ENCODE results near the gene MOB2. TPM values are rescaled to one million over a fixed set of nuclear protein-coding genes. Genes with fewer than 3 reads are reported as not detected.

Gene MOB2
- total and polyA plus RNA-seq, 11 donors = 27.4 to 61.1 (median 44.7) TPM

GRCh38 chr11:1499261-1499890 is 12.8 kb upstream of the MOB2 start:
- peaks cover 0 to 6% (median 0%) of the 10 kb centered on the region in 9 donors for H3K36me3 ChIP-seq
- H3K4me1 ChIP-seq = peaks cover 21 to 66% (median 39%) of the 10 kb centered on the region in 12 donors
- H3K9me3 ChIP-seq = peaks cover 0 to 5% (median 0%) of the 10 kb centered on the region in 12 donors
- 88 to 98% (median 91%) methylated on average over 14 to 28 of the region's 28 CpGs for WGBS, 4 donors
- no peak for ATAC-seq
- DNase-seq = peak in 2 of 5 donors; percentile 18 to 49
- no peak for TF ChIP-seq POLR2A (IDR thresholded peaks at IDR 0.05)
- TF ChIP-seq CTCF (IDR thresholded peaks at IDR 0.05) = no peak
- intact Hi-C loops (cut with DNase I) = no loop called here
- H3K27me3 ChIP-seq = no peaks in the 10 kb centered on the region
- no peak overlapping the region for H3K4me3 ChIP-seq
- H3K27ac ChIP-seq = no peak overlapping the region

GRCh38 chr11:1498262-1498661 is 11.7 kb upstream of the MOB2 start:
- DNase-seq (no peak), ATAC-seq (no peak)
- TF ChIP-seq CTCF (IDR thresholded peaks at IDR 0.05) (no peak), POLR2A (IDR thresholded peaks at IDR 0.05) (no peak)

GRCh38 chr11:1497600-1497999 is 11.0 kb upstream of the MOB2 start:
- TF ChIP-seq CTCF (IDR thresholded peaks at IDR 0.05) = no peak
- no peak for TF ChIP-seq POLR2A (IDR thresholded peaks at IDR 0.05)
- Histone ChIP-seq H3K4me3 (no peak overlapping the region), H3K27me3 (no peaks in the 10 kb centered on the region), H3K27ac (peak overlapping the region in 2 of 12 donors; percentile 24 to 44), H3K36me3 (peaks cover 0 to 6% (median 0%) of the 10 kb centered on the region in 9 donors), H3K4me1 (peaks cover 6 to 56% (median 29%) of the 10 kb centered on the region in 12 donors), H3K9me3 (peaks cover 0 to 5% (median 0%) of the 10 kb centered on the region in 12 donors)
- DNase-seq (peak in 2 of 5 donors; percentile 22 to 26), ATAC-seq (no peak)
- intact Hi-C loops (cut with DNase I) = no loop called here
- WGBS, 4 donors = 67 to 78% (median 69%) methylated on average over 5 of the region's 5 CpGs

More at GRCh38 chr11:1498262-1498661, 11.7 kb upstream of the MOB2 start:
- Histone ChIP-seq H3K4me3 (no peak overlapping the region), H3K4me1 (peaks cover 13 to 56% (median 34%) of the 10 kb centered on the region in 12 donors), H3K9me3 (peaks cover 0 to 5% (median 0%) of the 10 kb centered on the region in 12 donors), H3K36me3 (peaks cover 0 to 6% (median 0%) of the 10 kb centered on the region in 9 donors), H3K27ac (no peak overlapping the region), H3K27me3 (no peaks in the 10 kb centered on the region)
- 92 to 95% (median 93%) methylated on average over 13 of the region's 13 CpGs for WGBS, 4 donors
- intact Hi-C loops (cut with DNase I) = no loop called here

- Histone ChIP-seq H3K27me3 (no peaks in the 10 kb centered on the region), H3K4me3 (no peak overlapping the region), H3K27ac (peak overlapping the region in 1 of 12 donors; percentile 24), H3K9me3 (peaks cover 0 to 5% (median 0%) of the 10 kb centered on the region in 12 donors), H3K36me3 (peaks cover 0 to 6% (median 0%) of the 10 kb centered on the region in 9 donors), H3K4me1 (peaks cover 0 to 52% (median 22%) of the 10 kb centered on the region in 12 donors)
- DNase-seq (no peak), ATAC-seq (no peak)
- WGBS, 4 donors = 62 to 72% (median 67%) methylated on average over 3 of the region's 3 CpGs
- intact Hi-C loops (cut with DNase I) = no loop called here
- TF ChIP-seq CTCF (IDR thresholded peaks at IDR 0.05) (no peak), POLR2A (IDR thresholded peaks at IDR 0.05) (no peak)
Observed at GRCh38 chr11:1496761-1497095, 10.1 kb upstream of the MOB2 start.
